ENCODE results near the gene ZNF304. TPM values are rescaled to one million over a fixed set of nuclear protein-coding genes. Genes with fewer than 3 reads are reported as not detected.

Gene ZNF304
- polyA plus RNA-seq, 1 donor (not counting 4 experiments of a cell fraction or from before 2014, with no cell fraction given) = 7.7 TPM

DNA sequence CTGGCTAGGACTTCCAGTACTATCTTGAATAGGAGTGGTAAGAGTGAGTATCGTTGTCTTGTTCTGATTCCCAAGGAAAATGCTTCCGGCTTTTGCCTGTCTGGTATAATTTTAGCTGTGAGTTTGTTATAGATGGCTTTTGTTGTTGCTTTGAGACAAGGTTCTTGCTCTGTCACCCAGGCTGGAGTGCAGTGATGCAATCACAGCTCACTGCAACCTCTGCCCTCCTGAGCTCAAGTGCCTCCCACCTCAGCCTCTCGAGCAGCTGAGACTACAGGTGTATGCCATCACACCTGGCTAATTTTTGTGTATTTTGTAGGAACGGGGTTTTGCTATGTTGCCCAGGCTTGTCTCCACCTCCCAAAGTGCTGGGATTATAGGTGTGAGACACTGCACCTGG, 36.9 kb upstream of the ZNF304 start:
- no peak overlapping the region for H2AFZ ChIP-seq (ENCODE audit: control insufficient read depth, low read length)
- H3K9me3 ChIP-seq (ENCODE audit: control insufficient read depth, low read depth, low read length) = no peaks in the 10 kb centered on the region

DNA sequence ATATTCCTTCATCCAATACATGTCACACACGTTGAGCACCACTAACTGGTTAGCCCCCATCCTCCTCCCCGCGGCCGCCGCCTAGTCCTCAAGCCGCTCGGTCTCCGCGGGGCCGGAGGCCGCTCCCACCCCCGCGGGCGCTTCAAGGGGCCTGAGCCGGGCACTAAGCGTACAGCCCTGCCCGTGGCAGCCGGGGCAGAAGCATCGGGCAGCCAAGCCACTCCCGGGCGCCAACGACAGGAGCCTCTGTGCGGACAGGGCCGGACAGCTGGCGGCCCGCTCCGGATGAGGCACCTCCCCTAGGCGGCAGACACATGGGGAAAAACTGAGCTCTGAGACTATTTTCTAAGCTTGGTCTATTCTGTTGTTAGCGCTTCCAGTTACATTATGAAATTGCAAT, 33.6 kb upstream of the ZNF304 start:
- Histone ChIP-seq H3K4me1 (ENCODE audit: control insufficient read depth, extremely low read depth, insufficient read depth, low read length) (peaks cover 13% of the 10 kb centered on the region), H3K36me3 (ENCODE audit: control insufficient read depth in 2 of 2, extremely low read depth in 1 of 2, insufficient read depth in 2 of 2, low read length in 2 of 2) (no peaks in the 10 kb centered on the region), H3K27me3 (ENCODE audit: control insufficient read depth, extremely low read depth, insufficient read depth, low read length) (no peaks in the 10 kb centered on the region), H3K4me3 (ENCODE audit: control insufficient read depth in 2 of 3, extremely low read depth in 1 of 3, insufficient read depth in 2 of 3, low read depth in 1 of 3, low read length in 3 of 3) (no peak overlapping the region), H3K79me2 (ENCODE audit: control insufficient read depth, insufficient read depth, low read length) (peaks cover 22% of the 10 kb centered on the region), H3K9ac (ENCODE audit: control insufficient read depth, extremely low read depth, insufficient read depth, low read length) (no peak overlapping the region), H3K27ac (ENCODE audit: control insufficient read depth, insufficient read depth, low read length) (no peak overlapping the region), H3K4me2 (ENCODE audit: control insufficient read depth, extremely low read depth, insufficient read depth, low read depth, low read length) (peak overlapping the region; percentile 7), H4K20me1 (ENCODE audit: control insufficient read depth, extremely low read depth, insufficient read depth, low read length) (no peaks in the 10 kb centered on the region), H3K9me3 (ENCODE audit: control insufficient read depth, low read depth, low read length) (no peaks in the 10 kb centered on the region), H3K9me1 (ENCODE audit: control insufficient read depth, extremely low read depth, insufficient read depth, low read length) (peaks cover 2% of the 10 kb centered on the region), H2AFZ (ENCODE audit: control insufficient read depth, low read length) (no peak overlapping the region)
- TF ChIP-seq EZH2 (IDR thresholded peaks at IDR 0.05; ENCODE audit: low read length) = no peak
- TF ChIP-seq, protein P1, sequence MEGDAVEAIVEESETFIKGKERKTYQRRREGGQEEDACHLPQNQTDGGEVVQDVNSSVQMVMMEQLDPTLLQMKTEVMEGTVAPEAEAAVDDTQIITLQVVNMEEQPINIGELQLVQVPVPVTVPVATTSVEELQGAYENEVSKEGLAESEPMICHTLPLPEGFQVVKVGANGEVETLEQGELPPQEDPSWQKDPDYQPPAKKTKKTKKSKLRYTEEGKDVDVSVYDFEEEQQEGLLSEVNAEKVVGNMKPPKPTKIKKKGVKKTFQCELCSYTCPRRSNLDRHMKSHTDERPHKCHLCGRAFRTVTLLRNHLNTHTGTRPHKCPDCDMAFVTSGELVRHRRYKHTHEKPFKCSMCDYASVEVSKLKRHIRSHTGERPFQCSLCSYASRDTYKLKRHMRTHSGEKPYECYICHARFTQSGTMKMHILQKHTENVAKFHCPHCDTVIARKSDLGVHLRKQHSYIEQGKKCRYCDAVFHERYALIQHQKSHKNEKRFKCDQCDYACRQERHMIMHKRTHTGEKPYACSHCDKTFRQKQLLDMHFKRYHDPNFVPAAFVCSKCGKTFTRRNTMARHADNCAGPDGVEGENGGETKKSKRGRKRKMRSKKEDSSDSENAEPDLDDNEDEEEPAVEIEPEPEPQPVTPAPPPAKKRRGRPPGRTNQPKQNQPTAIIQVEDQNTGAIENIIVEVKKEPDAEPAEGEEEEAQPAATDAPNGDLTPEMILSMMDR (optimal IDR thresholded peaks at IDR 0.05 in 1 of 3, IDR thresholded peaks at IDR 0.05 in 1 of 3, conservative IDR thresholded peaks at IDR 0.05 in 1 of 3; ENCODE audit: extremely low read depth in 1 of 3, insufficient read depth in 2 of 3, low read length in 3 of 3) = no peak
- FAIRE-seq = no peak
- dilution Hi-C loops (cut with MboI; ENCODE audit: extremely low pct_ligation_motif_present, low sequenced_read_pairs) = no loop called here
- DNase-seq (ENCODE audit: low read depth, low spot score) = no peak

More for the DNA sequence above, 36.9 kb upstream of the ZNF304 start:
- Histone ChIP-seq H3K36me3 (ENCODE audit: control insufficient read depth in 2 of 2, extremely low read depth in 1 of 2, insufficient read depth in 2 of 2, low read length in 2 of 2) (no peaks in the 10 kb centered on the region), H3K4me3 (ENCODE audit: control insufficient read depth in 2 of 3, extremely low read depth in 1 of 3, insufficient read depth in 2 of 3, low read depth in 1 of 3, low read length in 3 of 3) (no peak overlapping the region), H4K20me1 (ENCODE audit: control insufficient read depth, extremely low read depth, insufficient read depth, low read length) (no peaks in the 10 kb centered on the region), H3K4me2 (ENCODE audit: control insufficient read depth, extremely low read depth, insufficient read depth, low read depth, low read length) (no peak overlapping the region), H3K4me1 (ENCODE audit: control insufficient read depth, extremely low read depth, insufficient read depth, low read length) (no peaks in the 10 kb centered on the region), H3K9ac (ENCODE audit: control insufficient read depth, extremely low read depth, insufficient read depth, low read length) (no peak overlapping the region), H3K79me2 (ENCODE audit: control insufficient read depth, insufficient read depth, low read length) (no peaks in the 10 kb centered on the region), H3K27me3 (ENCODE audit: control insufficient read depth, extremely low read depth, insufficient read depth, low read length) (no peaks in the 10 kb centered on the region), H3K9me1 (ENCODE audit: control insufficient read depth, extremely low read depth, insufficient read depth, low read length) (no peaks in the 10 kb centered on the region), H3K27ac (ENCODE audit: control insufficient read depth, insufficient read depth, low read length) (no peak overlapping the region)
- dilution Hi-C loops (cut with MboI; ENCODE audit: extremely low pct_ligation_motif_present, low sequenced_read_pairs) = no loop called here
- DNase-seq (ENCODE audit: low read depth, low spot score) (no peak), FAIRE-seq (no peak)
- TF ChIP-seq, protein P1 (optimal IDR thresholded peaks at IDR 0.05 in 1 of 3, IDR thresholded peaks at IDR 0.05 in 1 of 3, conservative IDR thresholded peaks at IDR 0.05 in 1 of 3; ENCODE audit: extremely low read depth in 1 of 3, insufficient read depth in 2 of 3, low read length in 3 of 3) = no peak
- TF ChIP-seq EZH2 (IDR thresholded peaks at IDR 0.05; ENCODE audit: low read length) = no peak

Measured in keratinocyte (primary cell).